ENCODE measurements around the gene IL4R. TPM values are rescaled to one million over a fixed set of nuclear protein-coding genes. Genes with fewer than 3 reads are reported as not detected.

IL4R gene
- total and polyA plus RNA-seq, 4 donors = 15.5 to 61.9 (median 29.9) TPM

DNA sequence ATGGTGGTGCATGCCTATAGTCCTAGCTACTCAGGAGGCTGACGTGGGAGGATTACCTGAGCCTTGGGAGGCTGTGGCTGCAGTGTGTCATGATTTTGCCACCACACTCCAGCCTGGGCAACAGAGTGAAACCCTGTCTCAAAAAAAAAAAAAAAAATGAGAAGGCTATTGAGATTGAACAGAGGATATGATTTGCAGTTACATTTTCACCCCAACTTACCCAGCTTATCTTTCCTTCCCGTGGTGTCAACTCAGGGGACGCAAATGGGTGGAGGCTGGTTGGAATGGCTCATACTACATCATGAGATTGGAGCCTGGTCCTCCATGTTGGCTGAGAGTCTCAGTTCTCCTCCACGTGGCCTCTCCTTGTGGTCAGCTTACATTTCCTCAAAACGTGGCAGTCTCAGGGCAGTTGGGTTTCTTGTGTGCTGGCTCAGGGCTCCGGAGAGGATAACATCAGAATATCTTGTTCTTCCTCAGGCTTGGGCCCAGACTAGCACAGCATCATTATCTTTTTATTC is 28.0 kb upstream of the IL4R start:
- Histone ChIP-seq H3K27me3 (ENCODE audit: control insufficient read depth in 4 of 4, insufficient read depth in 4 of 4, low read length in 3 of 4) (no peaks in the 10 kb centered on the region), H3K9ac (ENCODE audit: low read depth in 1 of 2, low read length in 2 of 2) (no peak overlapping the region), H3K27ac (ENCODE audit: low read depth in 1 of 2, low read length in 2 of 2) (peak overlapping the region; percentile 16 to 33), H3K4me3 (ENCODE audit: low read depth in 1 of 3, low read length in 3 of 3) (no peak overlapping the region), H3K36me3 (ENCODE audit: control insufficient read depth in 4 of 4, insufficient read depth in 3 of 4, low read depth in 1 of 4, low read length in 3 of 4) (no peaks in the 10 kb centered on the region), H3K4me1 (ENCODE audit: control insufficient read depth in 4 of 4, insufficient read depth in 4 of 4, low read length in 3 of 4) (no peaks in the 10 kb centered on the region), H3K9me3 (ENCODE audit: control insufficient read depth in 4 of 4, low read length in 3 of 4) (no peaks in the 10 kb centered on the region)
- DNase-seq (ENCODE audit: low spot score) = no peak
- WGBS = 85% methylated on average over 6 of the region's 6 CpGs
- TF ChIP-seq FOXA2 (IDR thresholded peaks at IDR 0.05) (no peak), EGR1 (IDR thresholded peaks at IDR 0.05; ENCODE audit: low read depth in 2 of 2) (no peak), RAD21 (IDR thresholded peaks at IDR 0.05) (no peak), GABPA (IDR thresholded peaks at IDR 0.05 in 1 of 2, conservative IDR thresholded peaks at IDR 0.05 in 1 of 2) (no peak), RXRA (IDR thresholded peaks at IDR 0.05) (no peak), HNF4G (IDR thresholded peaks at IDR 0.05) (no peak), YY1 (IDR thresholded peaks at IDR 0.05) (no peak), NR2F2 (IDR thresholded peaks at IDR 0.05) (no peak), TAF1 (conservative IDR thresholded peaks at IDR 0.05) (no peak), JUND (IDR thresholded peaks at IDR 0.05) (no peak), SP1 (IDR thresholded peaks at IDR 0.05) (no peak)
- TF ChIP-seq, protein P1, sequence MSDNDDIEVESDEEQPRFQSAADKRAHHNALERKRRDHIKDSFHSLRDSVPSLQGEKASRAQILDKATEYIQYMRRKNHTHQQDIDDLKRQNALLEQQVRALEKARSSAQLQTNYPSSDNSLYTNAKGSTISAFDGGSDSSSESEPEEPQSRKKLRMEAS (IDR thresholded peaks at IDR 0.05) = no peak
- TF ChIP-seq, protein P2, sequence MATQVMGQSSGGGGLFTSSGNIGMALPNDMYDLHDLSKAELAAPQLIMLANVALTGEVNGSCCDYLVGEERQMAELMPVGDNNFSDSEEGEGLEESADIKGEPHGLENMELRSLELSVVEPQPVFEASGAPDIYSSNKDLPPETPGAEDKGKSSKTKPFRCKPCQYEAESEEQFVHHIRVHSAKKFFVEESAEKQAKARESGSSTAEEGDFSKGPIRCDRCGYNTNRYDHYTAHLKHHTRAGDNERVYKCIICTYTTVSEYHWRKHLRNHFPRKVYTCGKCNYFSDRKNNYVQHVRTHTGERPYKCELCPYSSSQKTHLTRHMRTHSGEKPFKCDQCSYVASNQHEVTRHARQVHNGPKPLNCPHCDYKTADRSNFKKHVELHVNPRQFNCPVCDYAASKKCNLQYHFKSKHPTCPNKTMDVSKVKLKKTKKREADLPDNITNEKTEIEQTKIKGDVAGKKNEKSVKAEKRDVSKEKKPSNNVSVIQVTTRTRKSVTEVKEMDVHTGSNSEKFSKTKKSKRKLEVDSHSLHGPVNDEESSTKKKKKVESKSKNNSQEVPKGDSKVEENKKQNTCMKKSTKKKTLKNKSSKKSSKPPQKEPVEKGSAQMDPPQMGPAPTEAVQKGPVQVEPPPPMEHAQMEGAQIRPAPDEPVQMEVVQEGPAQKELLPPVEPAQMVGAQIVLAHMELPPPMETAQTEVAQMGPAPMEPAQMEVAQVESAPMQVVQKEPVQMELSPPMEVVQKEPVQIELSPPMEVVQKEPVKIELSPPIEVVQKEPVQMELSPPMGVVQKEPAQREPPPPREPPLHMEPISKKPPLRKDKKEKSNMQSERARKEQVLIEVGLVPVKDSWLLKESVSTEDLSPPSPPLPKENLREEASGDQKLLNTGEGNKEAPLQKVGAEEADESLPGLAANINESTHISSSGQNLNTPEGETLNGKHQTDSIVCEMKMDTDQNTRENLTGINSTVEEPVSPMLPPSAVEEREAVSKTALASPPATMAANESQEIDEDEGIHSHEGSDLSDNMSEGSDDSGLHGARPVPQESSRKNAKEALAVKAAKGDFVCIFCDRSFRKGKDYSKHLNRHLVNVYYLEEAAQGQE (IDR thresholded peaks at IDR 0.05) = no peak
- TF ChIP-seq, protein P3, sequence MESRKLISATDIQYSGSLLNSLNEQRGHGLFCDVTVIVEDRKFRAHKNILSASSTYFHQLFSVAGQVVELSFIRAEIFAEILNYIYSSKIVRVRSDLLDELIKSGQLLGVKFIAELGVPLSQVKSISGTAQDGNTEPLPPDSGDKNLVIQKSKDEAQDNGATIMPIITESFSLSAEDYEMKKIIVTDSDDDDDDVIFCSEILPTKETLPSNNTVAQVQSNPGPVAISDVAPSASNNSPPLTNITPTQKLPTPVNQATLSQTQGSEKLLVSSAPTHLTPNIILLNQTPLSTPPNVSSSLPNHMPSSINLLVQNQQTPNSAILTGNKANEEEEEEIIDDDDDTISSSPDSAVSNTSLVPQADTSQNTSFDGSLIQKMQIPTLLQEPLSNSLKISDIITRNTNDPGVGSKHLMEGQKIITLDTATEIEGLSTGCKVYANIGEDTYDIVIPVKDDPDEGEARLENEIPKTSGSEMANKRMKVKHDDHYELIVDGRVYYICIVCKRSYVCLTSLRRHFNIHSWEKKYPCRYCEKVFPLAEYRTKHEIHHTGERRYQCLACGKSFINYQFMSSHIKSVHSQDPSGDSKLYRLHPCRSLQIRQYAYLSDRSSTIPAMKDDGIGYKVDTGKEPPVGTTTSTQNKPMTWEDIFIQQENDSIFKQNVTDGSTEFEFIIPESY (IDR thresholded peaks at IDR 0.05) = no peak

DNA sequence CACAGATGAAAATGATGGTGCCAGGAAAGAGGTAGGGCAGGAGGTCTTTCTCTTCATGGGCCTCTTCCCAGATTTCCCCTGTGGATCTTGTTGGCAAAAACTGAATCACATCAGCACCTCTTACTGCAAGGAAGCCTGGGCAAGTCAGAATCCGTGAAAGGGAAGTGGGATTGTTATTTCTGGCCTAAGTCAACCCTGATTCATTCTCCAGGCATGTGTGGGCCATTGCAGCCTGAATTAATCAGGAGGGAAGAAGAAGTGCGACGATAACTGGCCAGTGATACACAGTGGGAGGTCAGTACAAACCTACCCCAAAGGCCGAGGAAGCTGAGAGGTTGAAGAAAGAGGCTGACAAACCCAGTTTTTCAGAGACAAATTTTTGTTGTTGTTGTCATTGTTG is 27.3 kb upstream of the IL4R start:
- Histone ChIP-seq H3K4me1 (ENCODE audit: control insufficient read depth in 4 of 4, insufficient read depth in 4 of 4, low read length in 3 of 4) (no peaks in the 10 kb centered on the region), H3K9ac (ENCODE audit: low read depth in 1 of 2, low read length in 2 of 2) (no peak overlapping the region), H3K27me3 (ENCODE audit: control insufficient read depth in 4 of 4, insufficient read depth in 4 of 4, low read length in 3 of 4) (no peaks in the 10 kb centered on the region), H3K27ac (ENCODE audit: low read depth in 1 of 2, low read length in 2 of 2) (peak overlapping the region; percentile 16 to 33), H3K4me3 (ENCODE audit: low read depth in 1 of 3, low read length in 3 of 3) (no peak overlapping the region), H3K9me3 (ENCODE audit: control insufficient read depth in 4 of 4, low read length in 3 of 4) (no peaks in the 10 kb centered on the region), H3K36me3 (ENCODE audit: control insufficient read depth in 4 of 4, insufficient read depth in 3 of 4, low read depth in 1 of 4, low read length in 3 of 4) (no peaks in the 10 kb centered on the region)
- 73% methylated on average over 4 of the region's 4 CpGs for WGBS
- TF ChIP-seq NR2F2 (IDR thresholded peaks at IDR 0.05) (no peak), HNF4G (IDR thresholded peaks at IDR 0.05) (no peak), TAF1 (conservative IDR thresholded peaks at IDR 0.05) (no peak), SP1 (IDR thresholded peaks at IDR 0.05) (no peak), JUND (IDR thresholded peaks at IDR 0.05) (no peak), YY1 (IDR thresholded peaks at IDR 0.05) (no peak)
- TF ChIP-seq, protein P3 (IDR thresholded peaks at IDR 0.05) = no peak
- TF ChIP-seq, protein P1 (IDR thresholded peaks at IDR 0.05) = no peak
- TF ChIP-seq, protein P4, sequence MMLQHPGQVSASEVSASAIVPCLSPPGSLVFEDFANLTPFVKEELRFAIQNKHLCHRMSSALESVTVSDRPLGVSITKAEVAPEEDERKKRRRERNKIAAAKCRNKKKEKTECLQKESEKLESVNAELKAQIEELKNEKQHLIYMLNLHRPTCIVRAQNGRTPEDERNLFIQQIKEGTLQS (IDR thresholded peaks at IDR 0.05) = no peak
- no peak for DNase-seq (ENCODE audit: low spot score)
